Thyroid gland (tissue), 4 donors: ENCODE data around the gene BRAT1.

Source experiments
- CTCF ChIP-seq, 6 experiments: fragments of 200-600 bp in 3 of 6; fragments of 450-650 bp in 3 of 6; sonication (generic) in 3 of 6; IDR thresholded peaks; one replicate each; pipeline ENCODE4 v1.5.1; 2016 to 2019; ENCODE audit warnings: antibody characterized with exemption in 6 of 6, mild to moderate bottlenecking in 2 of 6, inconsistent platforms in 1 of 6, moderate library complexity in 1 of 6
- POLR2A ChIP-seq, 2 donors: fragments of 450-650 bp; IDR thresholded peaks; one replicate each; pipeline ENCODE4 v1.6.1; 2017; ENCODE audit warnings: antibody characterized with exemption in 2 of 2, mild to moderate bottlenecking in 2 of 2, moderate library complexity in 1 of 2

GRCh38 chr7:2517678-2518507 lies 37.4 kb downstream of the BRAT1 start:
- no peak for TF ChIP-seq CTCF (IDR thresholded peaks at IDR 0.05)
- no peak for TF ChIP-seq POLR2A (IDR thresholded peaks at IDR 0.05)
